Brain pericyte (primary cell): Measurements from ENCODE around the gene CACNB4.

Experiments
- DNase-seq: peaks from one replicate; pipeline ENCODE4 v3.0.0-alpha.2; 2012; ENCODE audit warnings: low read depth, low spot score

The CACNB4 gene

GRCh38 chr2:151976945-151977353 lies 121.9 kb downstream of the CACNB4 start:
- DNase-seq = no peak

- DNase-seq = no peak
These were observed 123.1 kb downstream of the CACNB4 start for GRCh38 chr2:151975460-151976414.

GRCh38 chr2:151974988-151975387 lies 123.9 kb downstream of the CACNB4 start:
- no peak for DNase-seq

GRCh38 chr2:151973901-151974199 lies 125.0 kb downstream of the CACNB4 start:
- DNase-seq = no peak

GRCh38 chr2:151973013-151973900 lies 125.6 kb downstream of the CACNB4 start:
- DNase-seq = no peak

- no peak for DNase-seq
These were observed 126.4 kb downstream of the CACNB4 start for GRCh38 chr2:151972241-151973012.

- DNase-seq = no peak
These were observed 127.4 kb downstream of the CACNB4 start for GRCh38 chr2:151971301-151972051.

- DNase-seq = no peak
These were observed 129.9 kb downstream of the CACNB4 start for GRCh38 chr2:151968770-151969470.

- no peak for DNase-seq
These were observed 130.8 kb downstream of the CACNB4 start for GRCh38 chr2:151967829-151968722.

- DNase-seq = no peak
These were observed 133.0 kb downstream of the CACNB4 start for GRCh38 chr2:151965884-151966283.

GRCh38 chr2:151961558-151961957 lies 137.3 kb downstream of the CACNB4 start:
- DNase-seq = no peak

- no peak for DNase-seq
These were observed 139.6 kb downstream of the CACNB4 start for GRCh38 chr2:151959238-151959637.

GRCh38 chr2:151953467-151953866 lies 145.4 kb downstream of the CACNB4 start:
- no peak for DNase-seq

- DNase-seq = no peak
These were observed 146.0 kb downstream of the CACNB4 start for GRCh38 chr2:151952691-151953456.

- DNase-seq = no peak
These were observed 151.1 kb downstream of the CACNB4 start for GRCh38 chr2:151947813-151948165.

- no peak for DNase-seq
These were observed 151.7 kb downstream of the CACNB4 start for GRCh38 chr2:151946899-151947812.

- DNase-seq = no peak
These were observed 152.5 kb downstream of the CACNB4 start for GRCh38 chr2:151946250-151946884.
